ENCODE results near the gene LACTB. TPM values are rescaled to one million over a fixed set of nuclear protein-coding genes. Genes with fewer than 3 reads are reported as not detected.

Gene LACTB
- total and polyA plus RNA-seq, 2 of the 13 experiments (the other 11 are each of a cell fraction or from before 2014, with no cell fraction given), result 14.8 to 23.0 TPM

DNA sequence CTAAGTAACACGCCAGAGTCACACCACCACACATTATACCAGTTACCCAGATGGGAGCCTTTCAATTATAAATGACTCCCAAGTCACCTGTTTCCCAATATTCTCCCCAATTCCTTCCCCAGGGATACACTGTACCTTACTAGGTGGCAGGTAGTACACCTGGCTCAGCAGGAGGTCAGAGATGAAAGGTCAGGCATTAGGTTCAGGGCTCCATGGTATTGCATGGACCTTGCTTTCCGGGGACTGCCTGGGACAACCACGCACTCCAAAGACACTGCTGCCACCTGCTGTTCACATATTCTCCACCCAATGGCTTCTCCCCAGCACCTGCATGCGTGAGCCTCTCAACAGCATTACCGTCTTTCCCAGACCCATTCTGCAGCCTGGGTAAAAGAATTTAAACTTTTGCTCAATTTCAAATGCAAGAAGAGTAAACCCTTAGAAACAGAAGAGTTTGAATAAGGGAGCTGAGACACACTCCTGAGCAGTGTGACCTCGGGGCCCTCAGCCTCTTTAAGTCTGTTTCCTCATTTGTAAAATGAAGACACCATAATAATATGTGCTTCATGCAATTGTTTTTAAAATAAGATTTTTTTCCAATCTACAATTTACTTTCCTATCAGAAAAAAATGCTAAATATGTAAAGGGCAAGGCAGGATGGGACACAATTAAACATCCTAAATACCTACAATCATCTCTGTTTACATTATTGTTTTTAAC, 28.0 kb upstream of the LACTB start (continued):
- TF ChIP-seq, protein P1, sequence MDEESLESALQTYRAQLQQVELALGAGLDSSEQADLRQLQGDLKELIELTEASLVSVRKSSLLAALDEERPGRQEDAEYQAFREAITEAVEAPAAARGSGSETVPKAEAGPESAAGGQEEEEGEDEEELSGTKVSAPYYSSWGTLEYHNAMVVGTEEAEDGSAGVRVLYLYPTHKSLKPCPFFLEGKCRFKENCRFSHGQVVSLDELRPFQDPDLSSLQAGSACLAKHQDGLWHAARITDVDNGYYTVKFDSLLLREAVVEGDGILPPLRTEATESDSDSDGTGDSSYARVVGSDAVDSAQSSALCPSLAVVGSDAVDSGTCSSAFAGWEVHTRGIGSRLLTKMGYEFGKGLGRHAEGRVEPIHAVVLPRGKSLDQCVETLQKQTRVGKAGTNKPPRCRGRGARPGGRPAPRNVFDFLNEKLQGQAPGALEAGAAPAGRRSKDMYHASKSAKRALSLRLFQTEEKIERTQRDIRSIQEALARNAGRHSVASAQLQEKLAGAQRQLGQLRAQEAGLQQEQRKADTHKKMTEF (CRISPR knock-in tag; IDR thresholded peaks at IDR 0.05), result peak; percentile 66; the same call in 1 of the 2 replicates
- TF ChIP-seq ZMAT3 (CRISPR knock-in tag; conservative IDR thresholded peaks at IDR 0.05), result 0 out of 2 replicates have a peak, but pooled peaks have one; percentile 36
- no peak for TF ChIP-seq ZNF615 (CRISPR knock-in tag; IDR thresholded peaks at IDR 0.05; ENCODE audit: borderline replicate concordance)
- TF ChIP-seq KLF16 (CRISPR knock-in tag; IDR thresholded peaks at IDR 0.05), result peak in 1 of 2 experiments; percentile 39; a peak in 1 of 4 replicates
- no peak for TF ChIP-seq XBP1 (CRISPR knock-in tag; IDR thresholded peaks at IDR 0.05)
- no peak for TF ChIP-seq MBNL3 (CRISPR knock-in tag; conservative IDR thresholded peaks at IDR 0.05)
- TF ChIP-seq SMAD1 (CRISPR knock-in tag; IDR thresholded peaks at IDR 0.05; ENCODE audit: borderline replicate concordance, low read depth), result no peak

DNA sequence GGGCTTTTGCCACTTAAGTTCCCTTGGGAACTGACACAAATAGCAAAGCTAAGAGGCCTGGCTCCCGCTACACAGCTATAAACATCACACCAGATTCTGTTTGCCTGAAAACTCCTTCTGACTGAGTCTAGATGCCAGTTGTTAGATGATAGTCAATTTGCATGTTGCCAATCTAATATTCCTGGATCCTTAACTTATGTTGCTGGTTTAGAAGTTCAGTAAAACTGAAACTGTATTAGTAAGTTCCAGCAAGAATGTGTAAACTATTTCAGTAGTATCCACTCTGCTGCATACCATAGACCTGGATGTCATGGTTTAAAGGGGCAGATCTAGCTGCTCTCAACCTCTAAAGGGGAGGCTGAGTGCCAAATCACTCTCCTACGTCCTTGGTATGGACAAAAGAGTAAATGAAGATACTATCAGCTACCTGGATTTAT, 27.1 kb upstream of the LACTB start:
- CTCF ChIA-PET (ENCODE audit: low intra/inter-chr PET ratio, low total read pairs), result interaction anchor here (1.0 to 3.8 kb wide), 4 partner anchors 46 to 313 kb away, joined by 3 to 57 read pairs (median 8); no protein-coding TSS in a partner anchor
- Histone ChIP-seq H4K20me1 (ENCODE audit: insufficient read depth, low read length) (no peaks in the 10 kb centered on the region), H3K9ac (ENCODE audit: insufficient read depth, low read depth, low read length) (no peak overlapping the region), H3K36me3 (replicated peaks in 1 of 2; ENCODE audit: control insufficient read depth in 1 of 2, insufficient read depth in 2 of 2, low read length in 2 of 2) (no peaks in the 10 kb centered on the region), H3K27me3 (ENCODE audit: control insufficient read depth in 1 of 2, insufficient read depth in 2 of 2, low read length in 2 of 2) (no peaks in the 10 kb centered on the region), H3K4me3 (replicated peaks in 1 of 3; ENCODE audit: insufficient read depth in 1 of 3, low read depth in 2 of 3, low read length in 3 of 3) (no peak overlapping the region), H3K9me3 (ENCODE audit: low read length) (no peaks in the 10 kb centered on the region), H3K27ac (ENCODE audit: extremely low read length, insufficient read depth, low read length) (no peak overlapping the region), H3K79me2 (ENCODE audit: insufficient read depth, low read length) (no peaks in the 10 kb centered on the region), H3K4me1 (ENCODE audit: insufficient read depth, low read length) (peaks cover 55% of the 10 kb centered on the region), H3K4me2 (ENCODE audit: low read depth, low read length) (peak overlapping the region; percentile 49), H2AFZ (ENCODE audit: low read length) (peak overlapping the region; percentile 77)
- FAIRE-seq, result no peak
- peak; percentile 49 for DNase-seq (ENCODE audit: low spot score)
- intact Hi-C loops (cut with micrococcal nuclease; ENCODE audit: unreplicated experiment), result no loop called here
- in situ Hi-C loops (cut with HindIII; ENCODE audit: extremely low pct_ligation_motif_present, low pct_unique_long_range_greater_than_20kb), result loop anchor here (5.0 to 10.0 kb wide), 2 partner anchors 47 to 310 kb away; no protein-coding TSS in a partner anchor
- POLR2A ChIA-PET, result interaction anchor here (0.9 to 1.7 kb wide), 8 partner anchors 13 to 63 kb away, joined by 3 to 15 read pairs (median 4); partner anchors contain the start of genes LACTB and RPS27L
- no TSS peak for BruUV-seq (replicated peaks)
- ATAC-seq, result peak; percentile 71
- 38% methylated on average over 2 of the region's 2 CpGs for WGBS (ENCODE audit: low lambda C conversion rate)
- TF ChIP-seq ZNF772 (CRISPR knock-in tag; IDR thresholded peaks at IDR 0.05) (no peak), ZNF30 (CRISPR knock-in tag; IDR thresholded peaks at IDR 0.05) (no peak), AGO1 (IDR thresholded peaks at IDR 0.05; ENCODE audit: low read depth, low read length, poor library complexity, severe bottlenecking) (no peak), TEAD3 (CRISPR knock-in tag; optimal IDR thresholded peaks at IDR 0.05; ENCODE audit: borderline replicate concordance) (peak; percentile 34)

Data from HepG2 (cell line).